Activated CD8-positive, alpha-beta memory T cell treated with anti-CD3 and anti-CD28 coated beads, Interleukin-2, amount 50 U/mL, for 24 hours (primary cell): ENCODE measurements around the gene NFKBIA.
"Not testable (repeated sequence)": the region's sequence is repeated elsewhere in the genome, so short reads cannot be mapped to it uniquely, and the experiment has no call there.

Source experiments
- DNase-seq: peaks from one replicate; pipeline ENCODE4 v3.0.0-alpha.2; 2020; ENCODE audit errors: extremely low read depth

Gene NFKBIA

DNA sequence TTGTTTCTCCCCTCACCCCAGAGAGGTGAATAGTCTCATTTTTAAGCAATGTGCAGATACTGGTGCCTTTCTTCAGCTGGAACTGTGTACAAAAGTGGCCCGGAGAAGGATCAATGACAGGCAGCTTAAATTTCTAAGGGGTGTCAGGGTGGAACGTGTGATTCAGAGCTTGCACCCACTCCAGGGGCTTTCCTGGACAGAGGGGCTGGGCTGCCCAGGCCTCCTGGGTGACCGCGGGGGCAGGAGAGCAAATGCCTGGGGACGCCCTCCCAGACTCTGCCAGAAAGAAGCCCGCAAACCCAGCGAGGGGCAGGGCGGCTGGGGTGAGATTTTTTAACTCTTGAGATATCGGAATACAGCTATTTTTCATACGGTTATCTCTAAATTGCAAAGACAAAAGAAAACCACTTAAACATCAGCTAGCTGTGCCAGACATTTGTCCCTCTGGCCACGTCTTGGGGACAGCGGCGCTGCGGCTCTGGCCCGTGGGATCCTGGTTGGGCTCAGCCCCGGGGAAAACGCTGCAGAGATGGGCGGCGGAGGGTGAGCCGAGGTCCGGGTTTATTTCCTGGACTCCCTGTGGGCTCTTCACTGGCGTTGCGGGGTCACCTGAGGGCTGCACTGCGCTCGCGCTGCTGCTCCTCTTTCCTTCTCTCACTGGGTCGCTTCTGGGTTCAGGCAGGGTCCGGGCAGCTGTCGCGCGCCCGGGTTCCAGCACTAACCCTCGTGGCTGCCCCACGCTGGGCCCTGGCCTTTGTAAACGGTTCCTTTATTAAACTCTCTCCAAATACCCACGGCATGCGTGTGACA is 35.8 kb downstream of the NFKBIA start:
- no peak for DNase-seq

DNA sequence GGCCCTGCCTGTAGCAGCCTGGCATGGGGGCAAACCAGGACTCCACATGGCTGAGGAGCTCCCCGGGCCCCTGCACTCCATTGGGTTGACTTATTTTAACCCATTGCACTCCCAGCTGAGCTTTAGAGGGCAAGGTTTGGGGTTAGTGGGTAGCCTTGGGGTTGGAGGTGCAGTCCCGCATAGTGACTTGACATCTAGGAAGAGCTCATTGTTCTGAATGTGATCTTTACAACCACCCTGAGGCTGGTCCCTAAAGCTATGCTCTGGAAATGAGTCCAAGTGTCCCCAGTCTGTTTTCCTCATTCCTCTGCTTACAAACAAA is 36.4 kb downstream of the NFKBIA start:
- no peak for DNase-seq

DNA sequence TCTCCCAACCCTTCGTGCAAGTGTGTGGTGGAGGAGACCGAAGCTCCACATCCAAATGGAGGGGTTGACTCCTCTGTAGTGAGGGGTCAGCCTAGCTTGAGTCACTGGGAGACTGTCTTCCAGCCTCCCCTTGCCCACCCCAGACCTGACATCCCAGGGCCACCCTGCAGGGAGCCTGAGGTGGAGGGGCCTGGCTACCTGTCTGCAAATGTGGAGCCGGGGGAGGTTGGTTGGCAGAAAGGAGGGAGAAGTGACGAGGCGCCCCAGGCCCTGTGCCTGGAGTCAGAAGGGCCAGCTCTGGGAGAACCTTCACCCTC is 37.5 kb downstream of the NFKBIA start:
- no peak for DNase-seq

DNA sequence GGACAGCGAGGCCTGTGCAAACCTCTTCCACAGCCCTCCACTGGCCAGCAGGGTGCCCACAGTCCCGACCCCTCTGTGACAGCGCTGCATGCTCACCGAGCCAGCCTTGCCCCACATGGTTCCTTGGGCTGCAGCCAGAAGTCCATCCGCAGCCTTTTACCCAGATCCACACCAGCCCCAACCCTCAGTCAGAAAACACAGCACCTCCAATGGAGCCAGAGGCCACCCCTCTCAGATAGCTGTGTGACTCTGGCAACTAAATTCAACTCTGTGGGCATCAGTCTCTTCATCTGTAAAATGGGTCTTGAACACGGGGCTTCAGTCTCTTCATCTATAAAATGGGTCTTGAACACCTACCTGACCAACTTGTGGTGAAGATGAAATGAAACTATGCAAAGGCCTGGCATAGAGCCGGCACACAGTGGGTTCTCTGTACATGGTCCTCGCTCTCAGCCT is 38.0 kb downstream of the NFKBIA start:
- no peak for DNase-seq

DNA sequence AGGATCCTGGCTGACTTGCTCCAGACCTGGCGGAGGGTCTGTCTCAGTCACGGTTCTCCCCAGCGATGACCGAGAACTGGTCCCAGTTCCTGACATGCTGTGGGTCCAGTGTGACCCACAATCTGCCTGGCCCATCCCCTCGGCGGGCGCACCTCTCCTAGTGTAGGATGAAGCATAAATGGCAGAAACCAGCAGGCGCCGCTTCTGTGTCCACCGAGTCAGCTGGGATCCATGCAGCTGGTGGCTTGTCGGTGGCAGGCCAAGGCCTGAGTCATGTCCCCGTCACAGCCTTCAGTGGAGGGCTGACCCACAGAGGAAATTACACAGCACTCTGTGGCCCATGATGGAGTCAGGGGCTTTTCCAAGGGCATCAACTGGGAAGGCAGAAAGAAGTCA is 38.5 kb downstream of the NFKBIA start:
- no peak for DNase-seq

DNA sequence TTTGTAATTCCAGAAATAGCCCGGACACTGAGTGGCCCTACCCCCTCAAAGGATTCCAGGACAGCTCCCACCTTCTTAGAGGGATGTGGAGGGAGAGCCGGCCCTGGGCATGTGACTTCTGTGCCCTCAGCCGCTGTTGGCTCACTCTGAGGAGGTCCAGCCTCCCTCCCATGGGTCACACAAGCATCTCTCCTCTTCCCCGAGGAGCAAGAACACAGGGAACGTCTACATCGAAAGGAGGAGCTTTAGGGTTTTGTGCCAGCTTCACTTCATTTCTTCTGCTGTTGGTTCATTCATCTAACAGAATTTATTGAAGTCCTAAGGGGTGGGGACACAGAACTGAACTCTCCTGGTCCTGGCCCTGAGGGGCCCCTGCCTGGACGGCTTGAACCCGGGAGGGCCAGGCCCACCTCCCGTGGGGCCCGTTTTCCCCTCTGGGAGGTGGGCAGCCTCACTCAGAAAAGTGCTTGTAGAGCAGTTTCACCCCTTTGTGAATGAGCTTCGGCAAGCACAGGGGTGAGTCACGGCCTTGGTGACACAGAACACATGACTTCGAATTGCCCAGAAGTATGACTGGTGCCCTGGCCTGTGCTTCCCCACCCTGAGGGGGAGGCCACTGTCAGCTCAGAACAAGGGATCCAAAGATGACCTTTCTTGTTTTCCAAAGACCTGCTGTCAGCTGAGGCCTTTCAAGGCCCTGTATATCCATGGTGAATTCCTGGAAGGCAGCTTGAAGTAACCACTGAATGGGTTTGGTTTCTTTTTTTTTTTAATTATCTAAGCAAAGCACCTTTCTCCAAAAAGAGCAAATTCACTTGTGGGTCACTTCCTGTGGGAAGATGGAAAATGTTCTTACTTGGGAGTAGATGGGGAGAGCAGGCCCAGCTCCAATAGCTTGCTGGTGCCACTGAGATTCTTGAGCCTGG is 39.2 kb downstream of the NFKBIA start:
- peak; percentile 67 for DNase-seq

DNA sequence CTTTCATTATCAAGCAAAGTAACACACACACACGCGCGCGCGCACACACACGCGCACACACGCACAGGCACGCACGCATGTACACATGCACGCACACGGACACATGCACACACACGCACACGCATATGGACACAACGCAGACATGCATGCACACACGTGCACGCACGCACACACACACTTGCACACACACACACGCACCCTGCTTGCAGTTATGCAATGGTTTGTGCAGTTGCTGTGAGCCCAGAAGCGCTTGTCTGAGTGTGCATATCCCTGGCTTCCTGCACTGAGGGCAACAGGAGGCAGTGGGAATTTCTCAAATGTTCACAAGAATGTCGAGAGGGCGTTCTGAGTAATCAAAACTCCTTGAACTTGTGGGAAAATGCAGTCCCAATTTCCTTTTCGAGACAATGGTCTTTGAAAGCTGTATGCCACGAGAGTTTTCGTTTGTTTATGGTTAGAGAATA is 41.6 kb downstream of the NFKBIA start:
- DNase-seq = no peak

DNA sequence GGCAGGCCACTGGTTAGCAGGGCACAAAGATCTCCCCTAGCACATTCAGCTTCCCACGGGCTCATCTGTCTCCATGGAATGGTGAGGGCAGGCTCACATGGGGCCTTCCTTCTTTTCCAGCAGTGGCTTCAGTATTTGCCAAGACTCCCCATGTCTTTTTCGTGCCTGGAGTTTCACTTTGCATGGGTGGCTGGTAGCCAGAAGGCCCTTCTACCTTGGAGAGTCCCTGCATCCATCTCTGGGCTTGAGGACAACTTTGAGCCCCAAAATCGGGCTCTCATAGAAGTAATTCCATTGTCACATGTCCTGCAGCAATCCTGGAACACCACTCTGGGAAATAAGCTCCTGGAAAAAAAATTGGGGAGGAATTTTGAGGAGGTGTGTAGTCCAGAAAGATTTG is 42.1 kb downstream of the NFKBIA start:
- DNase-seq = no peak

DNA sequence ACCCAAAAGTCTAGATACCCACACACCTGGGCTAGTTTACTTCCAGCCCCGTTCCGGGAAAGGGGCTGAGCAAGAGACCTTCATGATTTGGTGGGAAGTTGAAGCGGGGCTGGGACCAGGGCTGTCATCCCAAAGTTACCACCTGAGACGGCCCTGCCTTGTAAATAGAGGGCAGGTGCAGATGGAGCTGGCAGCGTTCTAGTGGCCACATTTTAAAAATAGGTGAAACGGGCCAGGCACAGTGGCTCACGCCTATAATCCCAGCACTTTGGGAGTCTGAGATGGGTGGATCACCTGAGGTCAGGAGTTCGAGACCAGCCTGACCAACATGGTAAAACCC is 43.4 kb downstream of the NFKBIA start:
- DNase-seq = no peak

DNA sequence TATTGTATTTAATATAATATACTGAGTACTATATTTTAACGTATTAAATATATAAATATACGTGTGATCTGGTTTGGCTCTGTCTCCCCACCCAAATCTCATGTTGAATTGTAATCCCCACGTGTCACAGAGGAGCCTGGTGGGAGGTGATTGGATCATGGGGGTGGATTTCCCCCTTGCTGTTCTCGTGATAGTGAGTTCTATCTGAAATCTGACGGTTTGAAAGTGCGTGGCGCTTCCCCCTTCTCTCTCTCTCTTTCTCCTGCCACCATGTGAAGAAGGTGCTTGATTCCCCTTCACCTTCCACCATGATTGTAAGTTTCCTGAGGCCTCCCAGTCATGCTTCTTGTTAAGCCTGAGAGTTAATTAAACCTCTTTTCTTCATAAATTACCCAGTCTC is 44.9 kb downstream of the NFKBIA start:
- not testable (repeated sequence) for DNase-seq

DNA sequence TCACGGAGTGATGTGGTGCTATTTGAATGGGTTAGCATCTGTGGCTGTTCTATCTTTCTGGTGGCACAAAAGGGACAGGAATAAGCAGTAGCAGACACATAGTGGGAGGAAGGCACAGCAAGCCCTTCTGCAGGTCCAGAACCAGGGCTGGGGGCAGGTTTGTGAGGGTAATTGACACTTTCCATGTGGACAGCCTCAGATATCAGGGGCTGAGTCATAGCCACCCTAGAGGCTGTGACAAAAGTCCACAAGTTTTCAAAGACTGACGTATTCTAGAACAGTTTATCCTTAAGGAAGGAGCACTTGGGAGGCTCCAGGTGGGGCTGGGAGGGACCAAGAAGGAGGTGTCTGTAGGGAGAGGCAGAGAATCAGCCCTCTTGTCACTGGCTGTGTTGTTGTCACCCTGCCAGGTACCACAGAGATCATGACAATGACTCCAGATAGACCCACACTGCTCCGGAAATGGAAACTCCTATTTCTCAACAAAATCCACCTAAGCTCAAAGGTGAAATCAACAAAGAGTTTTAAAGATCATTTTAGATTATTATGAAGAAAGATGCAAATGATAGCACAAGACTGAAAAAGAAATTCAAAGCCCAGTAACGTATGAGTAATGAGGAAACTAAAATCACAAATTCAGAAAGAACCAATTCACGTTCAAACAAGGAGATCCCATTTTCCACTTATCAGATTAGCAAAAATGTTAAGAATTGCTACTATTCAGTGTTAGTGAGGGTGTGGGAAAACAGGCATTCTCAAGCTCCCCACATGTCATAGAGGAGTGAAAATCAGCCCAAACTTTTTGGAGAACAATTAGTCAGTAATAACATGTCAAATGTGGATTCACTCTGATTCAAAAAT is 48.3 kb downstream of the NFKBIA start:
- no peak for DNase-seq

DNA sequence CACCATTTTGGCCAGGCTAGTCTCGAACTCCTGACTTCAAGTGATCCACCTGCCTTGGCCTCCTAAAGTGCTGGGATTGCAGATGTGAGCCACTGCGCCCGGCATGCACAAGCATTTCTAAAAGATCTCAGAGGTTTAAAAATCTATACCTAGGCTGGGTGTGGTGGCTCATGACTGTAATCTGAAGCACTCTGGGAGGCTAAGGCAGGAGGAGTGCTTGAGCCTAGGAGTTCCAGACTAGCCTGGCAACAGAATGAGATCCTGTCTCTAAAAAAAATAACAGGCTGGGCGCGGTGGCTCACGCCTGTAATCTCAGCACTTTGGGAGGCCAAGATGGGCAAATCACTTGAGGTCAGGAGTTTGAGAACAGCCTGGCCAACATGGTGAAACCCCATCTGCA is 49.3 kb downstream of the NFKBIA start:
- DNase-seq = not testable (repeated sequence)

DNA sequence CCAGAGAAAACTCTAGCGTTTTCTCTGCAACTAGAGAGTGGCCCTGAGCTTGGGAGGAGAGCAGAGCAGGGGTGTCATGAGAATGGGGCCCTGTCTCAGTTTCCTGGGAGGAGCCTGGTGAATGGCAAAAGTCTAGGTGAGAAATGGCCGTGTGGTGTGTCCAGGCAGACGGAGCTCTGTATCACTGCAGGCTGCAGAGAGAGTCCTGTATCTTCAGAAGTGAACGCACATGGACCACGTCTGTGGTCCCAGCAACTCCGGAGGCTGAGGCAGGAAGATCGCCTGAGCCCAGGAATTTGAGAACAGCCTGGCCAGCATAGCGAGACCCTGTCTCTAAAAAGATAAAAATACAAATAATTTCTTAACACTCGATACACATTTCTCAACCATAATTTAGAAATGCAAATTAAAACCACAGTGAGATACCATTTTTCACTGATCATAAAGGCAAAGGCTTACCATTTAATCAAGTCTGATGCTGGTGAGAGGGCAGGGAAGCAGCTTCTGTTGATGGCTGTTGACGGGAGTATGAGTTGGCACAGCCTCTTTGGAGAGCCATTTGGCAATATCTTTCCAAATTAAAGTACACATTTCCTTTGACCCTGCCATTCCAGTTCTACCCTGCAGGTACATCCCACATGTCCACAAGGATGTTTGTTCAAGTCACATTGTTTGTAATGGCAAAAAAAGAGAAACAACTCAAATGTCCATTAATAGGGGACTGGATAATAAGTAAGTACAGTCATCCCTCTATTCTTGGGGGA is 51.0 kb downstream of the NFKBIA start:
- no peak for DNase-seq

DNA sequence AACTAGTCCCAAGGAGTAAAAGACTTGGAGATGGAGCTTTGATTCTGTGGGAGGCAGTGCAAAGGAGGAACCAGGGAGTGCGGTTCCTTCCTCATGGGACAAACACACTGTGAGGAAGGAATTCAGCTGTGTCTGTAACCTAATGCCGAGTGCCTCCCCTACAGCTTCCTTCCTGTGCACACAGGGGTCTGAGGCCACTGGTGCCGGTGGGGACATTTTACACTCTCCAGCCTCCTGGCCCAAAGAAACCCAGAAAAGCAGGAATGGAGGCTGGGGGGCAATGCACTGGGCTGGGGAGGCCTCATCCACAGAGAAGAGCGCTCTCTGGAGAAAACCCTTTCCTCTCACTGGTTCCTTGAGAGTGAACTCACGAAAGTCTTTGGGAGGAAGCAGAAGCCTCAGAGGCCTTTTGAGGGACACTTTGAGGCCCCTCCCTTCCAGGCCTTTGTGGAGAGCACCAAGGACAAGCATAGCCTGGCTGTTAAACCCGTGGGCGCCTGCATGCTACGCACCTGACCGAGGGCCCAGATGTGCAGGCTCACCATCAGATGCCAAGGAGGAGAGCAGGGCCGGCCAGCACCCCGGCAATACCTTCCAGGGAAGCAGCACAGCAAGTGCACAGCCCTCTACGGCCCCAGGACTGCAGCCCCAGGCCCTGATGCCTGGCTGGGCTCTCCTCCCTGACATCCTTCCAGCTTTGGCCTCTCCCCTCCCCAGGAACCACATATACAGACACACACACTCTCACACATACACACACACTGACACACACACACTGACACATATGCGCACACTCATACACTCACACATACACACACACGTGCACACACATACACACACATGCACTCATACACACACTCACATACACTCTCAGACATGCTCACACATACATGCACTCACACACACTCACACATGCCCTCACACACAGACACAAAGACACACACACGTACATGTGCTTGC is 52.0 kb downstream of the NFKBIA start:
- DNase-seq = no peak

DNA sequence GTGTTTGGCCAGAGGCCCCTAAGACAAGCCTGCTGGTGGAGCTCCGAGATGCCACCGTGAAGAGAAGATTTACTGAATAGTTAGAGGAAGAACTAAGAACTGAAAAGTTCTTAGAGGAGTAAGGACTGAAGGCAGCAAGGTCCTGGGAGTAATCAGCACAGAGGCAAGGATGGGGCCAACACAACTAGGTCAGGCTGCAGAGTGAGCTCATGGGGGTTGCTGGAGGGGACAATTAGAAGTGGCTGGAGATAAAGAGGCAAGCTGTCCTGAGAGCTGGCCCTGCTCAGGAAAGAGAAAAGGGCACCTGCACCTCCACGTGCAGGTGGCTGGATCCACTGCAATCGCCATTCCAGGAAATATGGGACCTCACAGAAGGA is 52.7 kb downstream of the NFKBIA start:
- DNase-seq = no peak
